Measurements from ENCODE around the gene POLA2.

Gene POLA2

DNA sequence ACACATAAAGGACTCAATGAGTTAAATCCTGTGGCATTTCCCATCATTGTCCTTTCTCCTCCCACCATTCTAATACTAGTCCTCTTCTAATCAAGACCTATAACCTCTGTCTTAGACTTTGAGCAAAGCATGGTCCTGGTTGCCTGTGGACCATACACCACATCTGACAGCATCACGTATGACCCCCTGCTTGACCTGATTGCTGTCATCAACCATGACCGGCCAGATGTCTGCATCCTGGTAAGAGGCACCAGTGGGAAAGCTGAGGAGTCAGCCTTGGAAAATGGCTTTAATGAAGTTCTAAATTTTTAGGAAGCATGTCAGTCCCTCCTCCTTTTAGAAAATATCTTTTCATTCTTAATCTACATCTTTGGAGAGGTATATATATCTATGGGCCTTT lies 25.8 kb downstream of the POLA2 start:
- no peak for DNase-seq (ENCODE audit: low read depth)

DNA sequence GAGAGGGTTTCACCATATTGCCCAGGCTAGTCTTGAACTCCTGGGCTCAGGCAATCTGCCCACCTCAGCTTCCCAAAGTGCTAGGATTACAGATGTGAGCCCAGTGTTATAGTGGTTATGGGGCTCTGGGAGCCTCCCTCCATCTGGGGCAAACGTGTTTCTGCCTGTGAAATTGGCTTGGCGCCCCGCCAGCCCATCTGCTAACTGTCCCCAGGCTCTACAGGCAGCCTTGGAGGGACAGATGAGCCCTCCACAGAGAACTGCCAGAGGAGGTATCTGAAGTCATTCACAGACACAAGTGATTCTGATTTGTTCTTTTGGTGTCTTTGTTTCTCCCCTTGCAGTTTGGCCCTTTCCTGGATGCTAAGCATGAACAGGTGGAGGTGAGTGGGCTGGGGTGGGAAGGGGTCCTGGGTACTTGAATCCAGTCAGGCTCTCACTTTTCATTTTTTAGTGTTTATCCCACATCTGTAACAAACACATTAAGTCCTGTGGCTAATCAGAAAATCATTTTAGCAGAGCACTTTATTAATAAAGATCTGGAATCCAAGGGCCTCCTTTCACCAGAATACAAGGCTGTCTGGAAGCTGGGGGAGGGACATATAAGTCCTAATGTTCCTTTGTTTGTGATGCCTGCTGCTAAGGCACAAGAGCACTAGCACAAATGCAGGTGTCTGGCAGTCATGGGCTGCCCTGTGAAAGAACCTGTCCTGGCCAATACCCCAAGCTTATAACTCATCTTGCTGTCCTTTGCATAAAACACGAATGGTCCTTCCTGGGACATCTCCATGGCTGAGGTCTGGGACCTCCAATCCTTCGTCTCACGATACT lies 27.2 kb downstream of the POLA2 start:
- DNase-seq (ENCODE audit: low read depth) = no peak

DNA sequence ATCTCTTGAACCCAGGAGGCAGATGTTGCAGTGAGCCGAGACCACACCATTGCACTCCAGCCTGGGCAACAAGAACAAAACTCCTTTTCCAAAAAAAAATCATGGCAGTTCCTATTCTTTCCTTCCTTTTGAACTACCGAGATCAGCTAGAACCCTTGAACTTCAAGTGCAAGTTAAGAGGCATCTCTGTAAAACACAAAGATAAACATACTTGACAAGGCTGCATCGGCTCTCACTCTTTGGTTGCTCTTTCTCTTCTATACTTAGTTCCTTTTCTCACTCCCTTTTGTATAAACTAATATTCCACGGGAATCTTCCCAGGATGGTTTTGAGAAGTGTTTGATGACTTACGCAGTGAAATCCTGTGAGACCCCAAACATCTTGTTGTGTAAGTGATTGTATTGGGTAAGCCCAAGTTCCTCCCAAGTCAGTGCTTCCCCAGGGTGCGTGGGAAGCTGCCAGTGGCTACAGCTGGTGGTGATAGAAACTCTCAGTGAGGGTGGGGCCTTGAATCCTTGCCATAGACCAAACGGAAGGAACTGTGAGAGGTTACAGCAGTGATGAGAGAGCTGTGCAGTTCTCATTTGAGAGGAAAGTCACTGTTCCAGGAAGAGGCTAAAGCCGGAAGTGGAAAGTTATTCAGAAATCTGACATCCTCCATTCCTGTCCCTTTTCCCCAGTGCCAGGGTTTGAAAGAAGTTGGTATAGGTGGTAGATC lies 28.8 kb downstream of the POLA2 start:
- no peak for DNase-seq (ENCODE audit: low read depth)

DNA sequence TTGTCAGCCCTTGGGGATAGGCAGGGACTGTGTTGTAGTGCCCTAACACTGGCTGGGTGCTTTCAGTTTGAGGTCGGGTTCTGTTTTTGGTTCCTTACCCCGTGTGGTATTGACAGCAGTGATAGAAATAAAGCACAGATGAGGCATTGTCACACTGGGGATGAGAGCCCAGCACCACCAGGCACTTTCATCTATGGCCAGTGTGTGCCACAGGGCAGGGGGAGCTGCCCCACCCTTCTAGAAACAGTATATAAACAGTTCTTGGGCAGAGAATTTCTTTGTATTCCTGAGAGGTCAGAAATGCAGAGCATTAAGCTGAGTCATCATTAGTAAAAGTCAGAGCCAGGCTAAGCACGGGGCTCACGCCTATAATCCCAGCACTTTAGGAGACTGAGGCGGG lies 29.9 kb downstream of the POLA2 start:
- no peak for DNase-seq (ENCODE audit: low read depth)

DNA sequence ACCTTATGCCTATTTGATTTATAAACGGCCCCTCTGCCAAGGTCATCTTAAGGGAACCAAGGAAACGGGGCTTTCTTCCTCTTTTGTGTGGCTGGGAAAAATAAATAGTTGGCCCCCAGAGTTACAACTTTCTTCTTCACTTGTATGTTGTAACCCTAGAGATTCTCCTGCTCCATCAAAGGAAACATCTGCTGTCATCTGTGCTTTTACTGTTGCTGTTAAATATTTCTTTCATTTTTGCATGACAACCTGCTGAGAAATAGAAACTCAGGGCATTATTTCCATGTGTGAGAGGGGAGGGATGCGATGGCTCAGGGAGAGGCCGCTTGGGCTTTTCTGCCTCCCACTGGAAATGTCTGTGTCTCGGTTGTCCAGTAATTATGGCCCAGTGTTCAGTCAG lies 31.1 kb downstream of the POLA2 start:
- DNase-seq (ENCODE audit: low read depth) = no peak

DNA sequence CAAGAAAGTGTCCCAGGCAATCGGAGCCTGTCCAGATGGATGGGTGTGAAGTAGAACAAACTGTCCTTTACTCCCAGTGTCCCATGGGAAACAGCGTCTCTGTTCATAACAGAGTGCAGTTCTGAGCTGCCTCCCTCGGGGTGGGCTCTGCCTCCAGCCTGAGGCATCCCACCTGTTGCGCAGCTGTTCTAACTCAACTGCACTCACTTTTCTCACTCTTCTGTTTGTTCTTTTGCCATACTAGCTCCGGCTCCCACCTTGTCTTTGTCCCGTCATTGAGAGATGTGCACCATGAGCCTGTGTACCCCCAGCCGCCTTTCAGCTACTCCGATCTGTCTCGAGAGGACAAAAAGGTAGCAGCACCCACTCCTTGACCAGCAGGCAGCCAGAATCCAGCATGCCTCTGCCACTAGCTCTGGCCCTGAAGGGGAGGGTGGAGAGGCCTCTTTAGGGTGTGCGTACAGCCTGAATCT lies 32.2 kb downstream of the POLA2 start:
- no peak for DNase-seq (ENCODE audit: low read depth)

DNA sequence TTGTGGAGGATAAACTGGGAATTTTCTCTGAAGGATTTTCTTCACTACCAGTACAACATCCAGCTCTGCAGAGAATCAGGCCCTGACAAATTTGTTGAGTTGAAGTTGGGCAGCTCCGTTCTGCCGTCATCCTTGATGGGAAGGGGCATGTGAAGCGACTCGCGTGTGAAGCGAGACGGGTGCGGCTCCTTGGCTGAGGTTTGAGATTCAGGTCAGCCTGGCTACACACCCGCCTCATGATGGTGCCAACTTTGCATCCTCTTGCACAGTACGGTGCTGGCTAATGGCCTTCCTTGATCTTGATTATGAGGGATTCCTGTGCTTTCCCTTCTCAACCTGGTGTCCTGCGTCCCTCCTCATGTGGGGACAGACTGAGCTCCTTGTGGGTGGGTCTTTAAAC lies 33.2 kb downstream of the POLA2 start:
- DNase-seq (ENCODE audit: low read depth) = no peak

DNA sequence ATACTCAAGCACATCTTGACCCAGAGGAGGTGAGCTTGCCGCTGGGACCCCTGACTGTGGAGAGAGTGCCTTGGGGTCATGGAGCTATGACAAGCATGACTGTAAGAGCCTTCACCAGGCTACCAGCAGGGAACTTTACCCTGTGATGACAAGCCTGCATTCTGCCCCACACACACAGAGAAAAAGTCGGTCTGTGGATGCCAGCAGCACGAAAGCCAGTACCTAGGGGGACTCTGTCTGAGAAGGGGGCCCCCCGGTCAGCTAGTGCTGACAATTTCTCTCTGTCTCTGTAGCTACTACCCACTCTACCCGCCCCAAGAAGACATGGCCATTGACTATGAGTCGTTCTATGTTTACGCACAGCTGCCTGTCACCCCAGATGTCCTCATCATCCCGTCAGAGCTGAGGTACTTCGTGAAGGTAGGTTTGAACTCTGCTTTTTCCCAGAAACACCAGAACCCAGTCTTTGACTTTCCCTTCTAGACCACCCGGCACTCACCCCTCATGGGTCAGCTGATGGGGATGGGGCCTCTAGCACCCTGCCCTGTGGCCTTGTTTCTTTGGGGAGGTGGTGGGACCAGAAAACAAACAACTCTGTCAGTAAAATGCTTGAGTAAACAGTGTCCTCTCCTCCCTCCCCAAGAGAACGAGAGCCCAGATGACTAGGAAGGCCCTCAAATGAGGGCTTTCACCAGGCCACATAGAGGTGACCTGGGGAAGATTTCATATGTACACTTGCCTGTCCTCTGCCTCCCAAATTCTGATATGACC lies 34.0 kb downstream of the POLA2 start:
- DNase-seq (ENCODE audit: low read depth) = no peak

DNA sequence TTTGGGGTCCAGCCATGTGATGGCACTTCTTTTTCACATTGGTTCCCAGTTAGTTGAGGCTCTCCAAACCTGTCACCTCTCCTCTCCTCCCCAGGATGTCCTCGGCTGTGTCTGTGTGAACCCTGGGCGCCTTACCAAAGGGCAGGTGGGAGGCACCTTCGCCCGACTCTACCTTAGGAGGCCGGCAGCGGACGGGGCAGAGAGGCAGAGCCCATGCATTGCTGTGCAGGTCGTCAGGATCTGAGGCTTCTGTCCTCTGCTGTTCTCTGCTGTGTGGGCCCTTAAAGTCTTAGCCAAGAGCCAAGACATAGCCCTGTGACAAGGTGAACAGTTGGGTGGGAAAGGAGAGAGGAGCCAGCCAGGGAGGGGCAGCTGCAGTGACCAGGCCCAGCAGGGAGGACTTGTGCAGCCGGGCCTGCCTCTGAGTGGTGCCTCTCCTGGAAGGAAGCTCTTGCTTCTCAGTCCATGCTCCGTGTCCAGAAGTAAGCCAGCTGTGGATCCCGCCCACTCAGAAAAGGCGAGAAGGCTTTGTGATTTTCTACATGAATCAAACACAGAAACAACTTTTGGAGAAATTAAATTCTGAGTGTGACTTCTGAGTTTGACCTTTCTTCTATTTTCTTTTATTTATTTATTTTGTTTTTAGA lies 35.4 kb downstream of the POLA2 start:
- DNase-seq (ENCODE audit: low read depth) = no peak

DNA sequence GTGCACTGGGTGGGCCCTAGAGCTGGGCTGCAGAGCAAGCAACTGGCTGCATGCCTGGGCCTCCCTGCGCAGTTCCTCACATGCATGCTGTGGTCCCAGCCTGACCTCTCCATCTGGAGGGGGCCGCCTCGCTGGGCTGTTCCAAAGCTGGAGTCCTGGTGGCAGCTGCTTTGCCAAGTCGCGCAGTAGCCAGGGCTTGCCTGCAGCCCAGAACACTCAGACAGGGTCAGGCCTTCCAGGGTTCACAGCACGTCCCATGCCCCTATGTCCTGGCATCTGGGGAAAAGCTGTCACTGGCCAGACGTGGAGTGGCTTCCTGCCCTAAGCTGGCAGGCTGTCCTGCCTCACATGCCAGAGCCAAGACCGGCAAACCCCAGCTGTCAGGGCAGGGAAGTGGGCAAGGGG lies 36.4 kb downstream of the POLA2 start:
- no peak for DNase-seq (ENCODE audit: low read depth)

DNA sequence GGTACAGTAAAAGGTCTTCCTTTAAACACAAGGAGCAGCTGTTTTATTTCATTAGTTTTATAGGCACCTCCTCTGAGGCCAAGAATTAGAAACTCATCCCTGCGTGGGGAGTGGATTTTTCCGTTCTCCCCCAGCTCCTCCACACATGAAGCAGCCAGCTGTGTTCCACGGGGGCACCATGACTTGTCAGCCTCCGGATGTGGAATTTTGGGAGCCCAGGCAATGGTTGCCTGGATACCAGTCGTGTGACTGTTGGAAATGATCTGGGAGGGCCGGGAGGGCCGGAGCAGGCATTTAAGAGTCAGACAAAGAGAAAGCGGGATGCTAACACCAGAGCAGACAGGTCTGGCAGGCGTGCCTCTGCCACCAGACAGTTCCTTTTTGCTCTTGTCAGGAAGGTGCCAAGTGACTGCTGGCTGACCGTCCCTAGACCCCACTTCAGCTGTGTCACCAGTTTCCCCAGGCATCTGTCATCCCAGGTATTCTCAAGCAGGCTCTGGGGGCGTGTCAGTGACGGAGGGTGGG lies 37.0 kb downstream of the POLA2 start:
- DNase-seq (ENCODE audit: low read depth) = no peak

DNA sequence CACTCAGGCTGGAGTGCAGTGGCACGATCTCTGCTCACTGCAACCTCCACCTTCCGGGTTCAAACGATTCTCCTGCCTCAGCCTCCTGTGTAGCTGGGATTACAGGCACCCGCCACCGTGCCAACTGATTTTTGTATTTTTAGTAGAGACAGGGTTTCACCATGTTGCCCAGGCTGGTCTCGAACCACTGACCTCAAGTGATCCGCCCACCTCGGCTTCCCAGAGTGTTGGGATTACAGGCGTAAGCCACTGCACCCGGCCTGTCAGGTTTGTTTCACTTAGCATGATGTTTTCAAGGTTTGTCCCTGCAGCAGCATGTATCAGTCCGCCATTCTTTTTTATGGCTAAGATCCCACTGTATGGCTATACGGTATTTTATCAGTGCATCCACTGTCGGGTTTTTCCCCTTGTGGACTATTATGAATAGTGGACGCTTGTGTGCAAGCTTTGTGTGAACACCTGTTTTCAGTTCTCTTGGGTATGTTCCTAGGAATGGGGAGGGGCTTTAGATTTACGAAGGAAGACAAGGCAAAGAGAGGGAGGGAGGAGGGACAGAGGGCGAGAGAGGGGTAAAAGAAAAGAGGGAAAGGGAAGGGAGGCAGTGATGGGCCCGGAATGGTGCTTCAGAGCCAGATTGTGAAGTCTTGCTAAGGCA lies 39.0 kb downstream of the POLA2 start:
- DNase-seq (ENCODE audit: low read depth) = no peak

DNA sequence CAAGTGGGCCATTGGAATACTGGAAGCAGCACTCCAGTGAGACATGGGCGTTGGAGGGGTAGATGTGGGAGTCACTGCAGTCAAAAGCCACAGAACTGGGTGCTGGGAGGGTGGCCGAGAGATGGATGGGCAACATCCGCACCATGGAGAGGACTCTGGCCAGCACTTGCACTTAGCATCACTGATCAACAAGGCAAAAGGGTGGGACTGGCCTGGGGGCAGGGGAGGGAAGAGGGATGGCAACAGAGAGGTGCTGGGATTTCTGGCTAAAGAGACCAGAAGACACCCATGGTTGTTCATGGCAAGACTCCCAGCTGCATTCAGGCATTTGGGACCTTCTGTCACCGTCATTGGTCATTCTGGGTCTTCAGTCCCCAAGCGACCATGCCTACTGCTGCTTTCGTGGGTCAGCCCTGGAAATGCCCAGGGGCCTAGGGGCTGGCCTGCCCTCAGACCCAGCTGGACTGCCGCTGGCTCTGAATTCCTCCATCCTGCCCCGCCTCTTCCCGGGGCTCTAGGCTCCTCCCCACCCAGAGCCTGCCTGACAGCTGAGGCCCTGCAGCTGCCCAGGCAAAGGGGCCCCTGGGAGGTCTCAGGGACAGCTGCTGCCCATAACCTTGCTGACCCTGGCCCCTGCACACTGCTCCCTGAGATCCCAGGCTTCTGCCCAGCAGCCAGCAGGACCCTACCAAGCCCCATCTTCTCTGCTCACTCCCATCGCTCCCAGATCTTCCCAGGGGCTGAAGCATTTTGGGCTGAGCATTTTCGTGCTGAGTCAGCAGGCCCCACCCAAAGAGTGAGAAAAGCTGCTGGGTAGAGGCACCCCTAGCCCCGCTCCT lies 39.9 kb downstream of the POLA2 start:
- no peak for DNase-seq (ENCODE audit: low read depth)

DNA sequence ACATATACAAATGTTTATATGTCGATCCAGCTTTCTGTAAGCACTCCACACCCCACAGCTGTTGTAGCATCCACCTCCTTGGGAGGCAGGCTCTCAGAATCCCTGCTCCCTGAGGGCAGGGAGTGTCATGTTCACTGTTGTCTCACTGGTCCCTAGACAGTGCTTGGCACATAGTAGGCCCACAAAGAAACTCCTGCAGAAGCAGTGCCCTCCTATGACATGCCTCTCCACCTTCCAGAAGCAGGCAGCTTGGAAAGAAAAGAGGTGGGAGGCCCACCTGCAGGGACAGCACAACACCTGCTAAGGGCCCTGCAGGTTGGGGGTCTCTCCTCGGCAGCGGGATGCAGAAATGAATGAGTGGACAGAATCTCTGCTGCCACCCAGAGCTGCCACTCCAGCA lies 41.8 kb downstream of the POLA2 start:
- no peak for DNase-seq (ENCODE audit: low read depth)

DNA sequence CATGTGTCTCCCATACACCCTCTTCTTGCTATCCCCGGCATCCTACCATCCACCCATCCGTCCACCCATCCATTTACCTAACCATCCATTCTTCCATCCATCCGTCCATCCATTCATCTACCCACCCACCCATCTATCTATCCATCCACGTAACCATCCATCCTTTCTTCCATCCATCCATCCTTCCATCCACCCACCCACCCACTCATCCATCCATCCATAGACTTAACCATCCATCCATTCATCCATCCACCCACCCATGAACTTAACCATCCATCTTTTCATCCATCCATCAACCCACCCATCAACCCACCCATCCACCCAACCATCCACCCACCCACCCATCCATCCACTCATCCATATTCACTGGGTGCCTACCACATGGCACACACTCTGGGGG lies 42.3 kb downstream of the POLA2 start:
- no peak for DNase-seq (ENCODE audit: low read depth)

DNA sequence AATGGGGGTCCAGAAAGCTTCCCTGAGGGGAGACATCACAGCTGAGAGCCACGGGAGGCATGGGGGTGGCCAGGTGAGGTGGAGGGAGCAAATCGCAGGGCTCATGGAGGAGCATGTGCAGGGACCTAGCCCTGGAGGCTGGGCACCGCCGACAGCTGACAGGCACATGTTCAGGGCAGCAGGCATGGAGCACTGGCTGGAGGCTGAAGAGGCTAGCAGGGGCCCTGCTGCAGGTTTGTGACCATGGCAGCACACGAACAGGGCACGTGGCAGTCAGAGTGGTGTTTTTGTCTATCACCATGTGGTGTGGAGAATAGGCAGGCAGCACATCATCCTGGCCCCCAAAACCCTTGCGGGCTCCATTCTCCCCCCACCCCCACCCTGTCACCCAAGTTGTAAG lies 42.9 kb downstream of the POLA2 start:
- DNase-seq (ENCODE audit: low read depth) = no peak

DNA sequence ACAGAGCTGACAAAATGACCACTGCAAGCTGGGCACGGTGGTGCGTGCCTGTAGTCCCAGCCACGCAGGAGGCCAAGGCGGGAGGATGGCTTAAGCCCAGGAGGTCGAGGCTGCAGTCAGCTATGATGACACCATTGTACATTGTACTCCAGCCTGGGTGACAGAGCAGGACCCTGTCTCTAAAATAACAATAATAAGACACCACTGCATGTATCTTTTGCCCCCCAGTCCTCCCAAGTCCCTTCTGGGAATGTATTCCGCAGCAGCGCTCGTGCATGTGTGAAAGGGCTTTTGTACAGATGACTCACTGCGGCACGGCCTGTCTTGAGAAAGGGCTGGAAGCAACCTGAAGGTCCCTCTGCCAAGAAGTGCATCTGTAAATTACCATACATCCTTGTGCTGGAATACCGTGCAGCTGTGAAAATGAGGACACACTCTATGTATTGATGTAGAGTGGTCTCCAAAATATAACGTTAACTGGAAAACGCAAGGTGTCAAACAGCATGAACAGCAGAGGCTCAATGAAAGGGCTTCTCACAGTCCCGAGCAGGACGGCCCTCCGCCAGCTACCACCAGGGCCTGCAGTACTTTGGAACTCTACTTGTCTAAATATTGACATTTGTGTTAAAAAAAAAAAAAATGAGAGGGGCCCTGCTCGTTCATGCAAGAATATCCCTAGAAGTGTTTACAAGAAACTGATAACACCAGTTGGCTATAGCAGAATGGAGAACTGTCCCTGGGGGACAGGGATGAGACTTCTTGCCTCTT lies 43.9 kb downstream of the POLA2 start:
- no peak for DNase-seq (ENCODE audit: low read depth)

DNA sequence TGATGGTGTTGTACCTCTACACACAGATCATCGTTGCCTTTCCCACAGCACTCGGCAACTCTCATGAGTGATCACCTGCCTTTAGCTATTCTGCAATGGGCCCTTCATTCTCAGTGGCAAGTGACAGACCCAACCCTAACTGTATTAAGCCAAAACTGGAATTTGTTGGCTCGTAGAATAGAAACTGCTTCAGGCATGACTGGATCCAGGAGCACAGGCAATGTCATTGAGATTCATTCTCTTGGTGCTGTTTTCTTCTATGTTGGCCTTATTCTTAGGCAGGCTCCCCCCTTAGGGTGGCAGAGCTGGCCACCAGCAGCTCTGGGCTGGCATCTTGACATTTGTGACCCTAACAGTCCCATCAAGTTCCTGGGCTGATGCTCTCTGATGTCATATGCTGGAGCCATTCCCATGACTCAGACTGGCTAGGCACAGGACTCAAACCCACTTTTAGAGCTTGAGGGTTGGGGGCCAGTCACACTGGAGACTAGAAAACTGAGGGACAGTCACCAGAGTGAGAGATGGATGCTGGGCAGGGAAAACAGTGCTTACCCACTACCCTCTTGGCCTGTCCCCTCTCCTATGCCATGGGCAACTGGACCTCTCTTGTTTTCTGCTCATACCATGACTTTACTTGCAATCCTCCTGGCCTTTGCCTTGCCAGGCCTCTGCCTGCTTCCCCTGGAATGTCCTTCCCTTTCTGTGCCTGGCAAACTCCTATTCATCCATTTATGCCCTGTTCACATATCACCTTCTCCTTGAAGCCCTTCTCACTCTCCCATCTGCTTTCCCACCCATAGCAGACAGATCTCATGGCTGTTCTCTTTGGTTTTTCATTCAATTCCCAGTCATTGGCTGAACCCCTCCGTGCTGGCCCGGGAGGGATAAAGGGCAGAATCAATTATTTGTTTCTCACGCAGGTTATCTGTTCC lies 45.8 kb downstream of the POLA2 start:
- DNase-seq (ENCODE audit: low read depth) = no peak
